Ovary (tissue), 9 donors: ENCODE data around the gene CD300LD. TPM values are rescaled to one million over a fixed set of nuclear protein-coding genes. Genes with fewer than 3 reads are reported as not detected.

Experiments used
- DNase-seq, 5 donors: peaks; one replicate each; pipeline ENCODE4 v3.0.0-alpha.2; 2019 to 2020
- H3K27ac ChIP-seq, 2 donors: fragments of 200-600 bp; one replicate each; pipeline versions ENCODE4 v1.5.1 to v1.8.0; 2019 to 2022
- H3K27me3 ChIP-seq: fragments of 200-600 bp; one replicate; pipeline ENCODE4 v1.8.0; 2022
- H3K36me3 ChIP-seq: fragments of 200-600 bp; sonication (generic); one replicate; pipeline ENCODE4 v1.5.1; 2019
- H3K4me1 ChIP-seq: one replicate; pipeline ENCODE4 v1.8.1; 2013; ENCODE audit warnings: mild to moderate bottlenecking, moderate library complexity; ENCODE audit not compliant: insufficient read depth
- H3K4me3 ChIP-seq: fragments of 200-600 bp; sonication (generic); one replicate; pipeline ENCODE4 v1.5.1; 2017
- H3K9me3 ChIP-seq, 2 donors: fragments of 200-600 bp in 1 of 2; sonication (generic) in 1 of 2; one replicate each; pipeline versions ENCODE4 v1.5.1 to v1.8.1; 2013 to 2019; ENCODE audit warnings: mild to moderate bottlenecking in 1 of 2, moderate library complexity in 1 of 2
- EP300 ChIP-seq: sonication (generic); formaldehyde crosslinking; IDR thresholded peaks from one replicate; pipeline ENCODE4 v1.6.1; 2017; ENCODE audit warnings: antibody characterized with exemption
- POLR2A ChIP-seq: fragments of 450-650 bp; IDR thresholded peaks from one replicate; pipeline ENCODE4 v1.6.1; 2017; ENCODE audit warnings: antibody characterized with exemption, mild to moderate bottlenecking, moderate library complexity
- WGBS, 3 donors: extraction: QIAGEN DNeasy Blood & Tissue Kit in 1 of 3; methylation state at CpG; one replicate each; pipeline versions ENCODE4 v1.1.5 to v1.1.7; 2013 to 2017; 5-methylcytosine and 5-hydroxymethylcytosine counted together
- intact Hi-C, 4 donors: fragments of 100-400 bp; cut with DNase I; formaldehyde crosslinking; loops; one replicate each; pipeline versions ENCODE4 v1.11.0 to v1.15.1; 2022 to 2023
- polyA plus RNA-seq, 2 donors: library from polyadenylated mRNA; stranded (reverse); fragments of 200-250 nt in 1 of 2; fragments of 350-450 nt in 1 of 2; fragmentation: Illumina TruSeq in 1 of 2; extraction: RNeasy Lipid Tissue Mini Kit (QIAGEN cat#74804) in 1 of 2; gene quantifications; one replicate each; pipeline ENCODE4 v1.2.3, GENCODE V29; 2013 to 2014
- total RNA-seq, 7 donors: library from RNA; depleted of rRNA in 2 of 7; stranded (reverse); fragments of >200 nt in 2 of 7; fragmentation: NEBNext Ultra II Directional in 3 of 7; extraction: Animal tissue kit (Norgen Biotek cat#: 25700) in 3 of 7; gene quantifications; one replicate each; pipeline versions ENCODE4 v1.1.0 to v1.2.4, GENCODE V29; 2016 to 2023
- TF ChIP-seq, protein P1 (sequence below), 3 donors: fragments of 450-650 bp in 2 of 3; fragments of 200-600 bp in 1 of 3; IDR thresholded peaks; one replicate each; pipeline versions ENCODE4 v1.5.1 to v1.8.0; 2016 to 2022; ENCODE audit warnings: antibody characterized with exemption in 3 of 3, mild to moderate bottlenecking in 1 of 3
- donor health status: DM: no; HTN: no; CAD: no; lungs with moderate emphysema.
- donor health status: DM: no; HTN: no; CAD: no.
- donor health status: Bipolar disorder and iron deficiency.
- donor health status: DM: yes; HTN: yes; CAD: no.
- donor health status: DM: no; HTN: no; CAD: no.
- donor health status: DM: yes; HTN: yes; CAD: no.

Gene CD300LD
- total and polyA plus RNA-seq, 9 donors = not detected

DNA sequence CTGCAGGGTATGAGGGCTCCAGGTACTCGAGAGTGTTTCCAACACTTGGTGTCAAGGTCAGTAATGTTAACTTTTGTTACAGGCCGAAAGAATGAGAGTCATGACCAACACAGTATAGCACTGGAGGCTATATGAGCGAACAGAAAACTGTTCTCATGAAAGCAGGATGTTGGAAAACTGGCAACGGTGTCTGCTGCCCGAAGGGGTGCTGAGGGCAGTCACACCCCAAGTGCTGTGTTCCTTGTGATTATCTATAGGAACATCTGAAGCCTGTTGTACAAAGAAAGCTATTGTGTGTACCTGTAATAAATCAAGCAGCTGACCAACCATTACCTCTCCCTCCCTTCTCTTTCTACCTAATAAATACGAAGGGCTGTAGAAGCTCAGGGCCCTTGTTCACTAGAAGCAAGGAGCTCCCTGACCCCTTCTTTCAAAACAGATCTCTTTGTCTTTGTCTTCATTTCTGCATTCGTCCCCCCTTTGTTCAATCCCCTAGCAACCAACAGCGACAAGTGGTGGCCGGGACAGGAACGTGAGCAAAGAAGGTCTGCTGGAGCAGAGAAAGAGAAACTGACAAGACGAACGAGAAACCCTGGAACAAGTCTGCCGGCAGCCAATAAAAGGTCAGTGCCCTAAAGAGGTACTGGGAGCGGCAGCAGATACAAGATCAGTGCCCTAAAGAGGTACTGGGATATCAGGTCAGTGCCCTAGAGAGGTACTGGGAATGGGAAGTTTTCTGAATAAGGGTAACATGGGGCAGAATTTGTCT, 7.6 kb downstream of the CD300LD start:
- H3K4me1 ChIP-seq = no peaks in the 10 kb centered on the region

GRCh38 chr17:74582633-74583032, 9.4 kb downstream of the CD300LD start:
- TF ChIP-seq POLR2A (no peak), EP300 (no peak)
- TF ChIP-seq, protein P1, sequence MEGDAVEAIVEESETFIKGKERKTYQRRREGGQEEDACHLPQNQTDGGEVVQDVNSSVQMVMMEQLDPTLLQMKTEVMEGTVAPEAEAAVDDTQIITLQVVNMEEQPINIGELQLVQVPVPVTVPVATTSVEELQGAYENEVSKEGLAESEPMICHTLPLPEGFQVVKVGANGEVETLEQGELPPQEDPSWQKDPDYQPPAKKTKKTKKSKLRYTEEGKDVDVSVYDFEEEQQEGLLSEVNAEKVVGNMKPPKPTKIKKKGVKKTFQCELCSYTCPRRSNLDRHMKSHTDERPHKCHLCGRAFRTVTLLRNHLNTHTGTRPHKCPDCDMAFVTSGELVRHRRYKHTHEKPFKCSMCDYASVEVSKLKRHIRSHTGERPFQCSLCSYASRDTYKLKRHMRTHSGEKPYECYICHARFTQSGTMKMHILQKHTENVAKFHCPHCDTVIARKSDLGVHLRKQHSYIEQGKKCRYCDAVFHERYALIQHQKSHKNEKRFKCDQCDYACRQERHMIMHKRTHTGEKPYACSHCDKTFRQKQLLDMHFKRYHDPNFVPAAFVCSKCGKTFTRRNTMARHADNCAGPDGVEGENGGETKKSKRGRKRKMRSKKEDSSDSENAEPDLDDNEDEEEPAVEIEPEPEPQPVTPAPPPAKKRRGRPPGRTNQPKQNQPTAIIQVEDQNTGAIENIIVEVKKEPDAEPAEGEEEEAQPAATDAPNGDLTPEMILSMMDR (IDR thresholded peaks at IDR 0.05) = no peak
- H3K4me1 ChIP-seq = no peaks in the 10 kb centered on the region
- 70 to 75% (median 73%) methylated on average over 10 of the region's 10 CpGs for WGBS, 3 donors
- no peaks in the 10 kb centered on the region for H3K9me3 ChIP-seq
- no peaks in the 10 kb centered on the region for H3K27me3 ChIP-seq
- H3K36me3 ChIP-seq = no peaks in the 10 kb centered on the region
- no peak for DNase-seq
- intact Hi-C loops = no loop called here
- no peak overlapping the region for H3K27ac ChIP-seq
- H3K4me3 ChIP-seq = no peak overlapping the region

More for the DNA sequence above, 7.6 kb downstream of the CD300LD start:
- H3K4me3 ChIP-seq = no peak overlapping the region
- intact Hi-C loops = no loop called here
- H3K9me3 ChIP-seq = no peaks in the 10 kb centered on the region
- H3K27me3 ChIP-seq = no peaks in the 10 kb centered on the region
- no peak for DNase-seq
- no peaks in the 10 kb centered on the region for H3K36me3 ChIP-seq
- no peak overlapping the region for H3K27ac ChIP-seq
- 75 to 81% (median 79%) methylated on average over 14 of the region's 14 CpGs for WGBS, 3 donors
- no peak for TF ChIP-seq EP300
- TF ChIP-seq, protein P1 (IDR thresholded peaks at IDR 0.05) = no peak

GRCh38 chr17:74579900-74580299, 12.2 kb downstream of the CD300LD start:
- Histone ChIP-seq H3K27ac (no peak overlapping the region), H3K9me3 (no peaks in the 10 kb centered on the region), H3K36me3 (no peaks in the 10 kb centered on the region), H3K4me1 (no peaks in the 10 kb centered on the region), H3K4me3 (no peak overlapping the region), H3K27me3 (no peaks in the 10 kb centered on the region)
- 62 to 74% (median 71%) methylated on average over 7 of the region's 7 CpGs for WGBS, 3 donors
- intact Hi-C loops = no loop called here
- no peak for DNase-seq
- TF ChIP-seq EP300 (no peak), POLR2A (no peak)
- TF ChIP-seq, protein P1 (IDR thresholded peaks at IDR 0.05) = no peak

GRCh38 chr17:74578979-74579378, 13.1 kb downstream of the CD300LD start:
- TF ChIP-seq EP300 = no peak
- TF ChIP-seq, protein P1 (IDR thresholded peaks at IDR 0.05) = no peak
- no peak for TF ChIP-seq POLR2A
- no peak overlapping the region for H3K27ac ChIP-seq
- H3K4me1 ChIP-seq = no peaks in the 10 kb centered on the region
- DNase-seq = no peak
- WGBS, 3 donors = 77 to 79% (median 79%) methylated on average over 9 of the region's 9 CpGs
- H3K36me3 ChIP-seq = no peaks in the 10 kb centered on the region
- intact Hi-C loops = no loop called here
- H3K9me3 ChIP-seq = no peaks in the 10 kb centered on the region
- no peaks in the 10 kb centered on the region for H3K27me3 ChIP-seq
- no peak overlapping the region for H3K4me3 ChIP-seq
